BJ (cell line): Measurements from ENCODE around the gene ADM2. TPM values are rescaled to one million over a fixed set of nuclear protein-coding genes. Genes with fewer than 3 reads are reported as not detected.

Source experiments
- CTCF ChIA-PET: fragments of 350-600 bp; formaldehyde crosslinking; extraction: SDS; loops from one replicate; lab custom pipeline; 2021; ENCODE audit warnings: antibody characterized with exemption, inconsistent platforms; lab: Yijun Ruan, JAX
- POLR2A ChIA-PET: fragments of 300-600 bp; sonication (Branson Sonifier 250); formaldehyde crosslinking; extraction: SDS; loops from one replicate; lab custom pipeline; 2021; ENCODE audit warnings: antibody characterized with exemption; lab: Charles Lee
- DNase-seq: peaks from one replicate; pipeline ENCODE4 v3.0.0-alpha.2; 2011; ENCODE audit warnings: low read depth
- H3K27me3 ChIP-seq: 2 replicates; pipeline ENCODE4 v1.6.0; 2011; ENCODE audit warnings: low read length; ENCODE audit not compliant: control insufficient read depth, insufficient read depth
- H3K36me3 ChIP-seq: 2 replicates; pipeline ENCODE4 v1.5.1; 2011; ENCODE audit warnings: low read length; ENCODE audit not compliant: control insufficient read depth, insufficient read depth
- H3K4me3 ChIP-seq: 2 replicates; pipeline ENCODE4 v1.5.1; 2011; ENCODE audit warnings: low read depth, mild to moderate bottlenecking, control low read depth, low read length
- CTCF ChIP-seq: IDR thresholded peaks from 2 replicates; pipeline ENCODE4 v1.5.1; 2011; ENCODE audit warnings: low read depth, mild to moderate bottlenecking, control low read depth, inconsistent platforms, low read length, moderate library complexity; ENCODE audit not compliant: insufficient read depth
- polyA plus RNA-seq: library from polyadenylated mRNA; depleted of rRNA; stranded (reverse); fragments of >200 nt; gene quantifications from 2 replicates; pipeline ENCODE4 v1.2.3, GENCODE V29; 2011

The ADM2 gene
- polyA plus RNA-seq, 1 experiment: 16.0 TPM

GRCh38 chr22:50527921-50528681 is 46.8 kb downstream of the ADM2 start:
- ChIA-PET POLR2A (no interaction called here), CTCF (interaction anchor here (0.6 to 2.0 kb wide), 8 partner anchors 11 to 261 kb away, joined by 3 to 9 read pairs (median 3); partner anchors contain the start of gene SYCE3)
- Histone ChIP-seq H3K4me3 (no peak overlapping the region), H3K27me3 (no peaks in the 10 kb centered on the region), H3K36me3 (peaks cover 9% of the 10 kb centered on the region)
- no peak for DNase-seq
- no peak for TF ChIP-seq CTCF

GRCh38 chr22:50528682-50529415 is 47.5 kb downstream of the ADM2 start:
- peak overlapping the region; percentile 59 for H3K4me3 ChIP-seq
- ChIA-PET POLR2A (no interaction called here), CTCF (interaction anchor here (0.6 to 2.0 kb wide), 6 partner anchors 14 to 262 kb away, joined by 3 to 9 read pairs (median 3); partner anchors contain the start of gene SYCE3)
- DNase-seq: no peak
- peaks cover 2% of the 10 kb centered on the region for H3K36me3 ChIP-seq
- no peaks in the 10 kb centered on the region for H3K27me3 ChIP-seq
- TF ChIP-seq CTCF: no peak

GRCh38 chr22:50529416-50529896 is 48.1 kb downstream of the ADM2 start:
- TF ChIP-seq CTCF: no peak
- Histone ChIP-seq H3K36me3 (no peaks in the 10 kb centered on the region), H3K27me3 (no peaks in the 10 kb centered on the region), H3K4me3 (peak overlapping the region; percentile 59)
- ChIA-PET POLR2A (interaction anchor here (1.0 kb wide), 1 partner anchor 22 kb away, joined by 4 read pairs; the partner anchor contains the start of genes LMF2 and NCAPH2), CTCF (interaction anchor here (0.6 to 2.0 kb wide), 3 partner anchors 34 to 205 kb away, joined by 3 to 9 read pairs (median 3); partner anchors contain the start of gene SYCE3)
- DNase-seq: no peak

GRCh38 chr22:50529897-50530579 is 48.7 kb downstream of the ADM2 start, which contains the start of gene TYMP:
Gene TYMP (minus strand): TSS chr22:50530012. CDS start chr22:50529709, 303 bp downstream.
- CTCF ChIA-PET: interaction anchor here (0.6 to 2.0 kb wide), 4 partner anchors 33 to 205 kb away, joined by 3 to 9 read pairs (median 3); partner anchors contain the start of gene SYCE3

More at GRCh38 chr22:50529897-50530579, 48.7 kb downstream of the ADM2 start, which contains the start of gene TYMP:
- DNase-seq: no peak
- Histone ChIP-seq H3K27me3 (no peaks in the 10 kb centered on the region), H3K36me3 (no peaks in the 10 kb centered on the region), H3K4me3 (peak within 1 kb of the TSS; percentile 59)
- TF ChIP-seq CTCF: no peak
- POLR2A ChIA-PET: interaction anchor here (1.0 kb wide), 1 partner anchor 22 kb away, joined by 4 read pairs; the partner anchor contains the start of genes LMF2 and NCAPH2
